Ishikawa (cell line): Measurements from ENCODE around the gene SH3BP4.
A peak's percentile ranks its signal among the peaks of the same experiment; 100 is the strongest.

ENCODE experiments used
- CEBPB ChIP-seq: IDR thresholded peaks from 2 replicates; pipeline ENCODE4 v1.6.1; 2012
- CREB1 ChIP-seq: IDR thresholded peaks from 2 replicates; pipeline ENCODE4 v1.6.1; 2012; ENCODE audit warnings: low read depth
- EGR1 ChIP-seq: IDR thresholded peaks from 2 replicates; pipeline ENCODE4 v1.6.1; 2012
- EP300 ChIP-seq: IDR thresholded peaks from 2 replicates; pipeline ENCODE4 v1.6.1; 2012; ENCODE audit warnings: borderline replicate concordance
- FOXM1 ChIP-seq: IDR thresholded peaks from 2 replicates; pipeline ENCODE4 v1.6.1; 2012; ENCODE audit warnings: low read depth, borderline replicate concordance
- MAX ChIP-seq: IDR thresholded peaks from 2 replicates; pipeline ENCODE4 v1.6.1; 2012
- NFIC ChIP-seq: IDR thresholded peaks from 2 replicates; pipeline ENCODE4 v1.6.1; 2012
- RAD21 ChIP-seq: IDR thresholded peaks from 2 replicates; pipeline ENCODE4 v1.6.1; 2012; ENCODE audit warnings: low read depth
- REST ChIP-seq: IDR thresholded peaks from 2 replicates; pipeline ENCODE4 v1.6.1; 2012; ENCODE audit warnings: low read depth, mild to moderate bottlenecking
- TAF1 ChIP-seq: IDR thresholded peaks from 2 replicates; pipeline ENCODE4 v1.6.1; 2012; ENCODE audit warnings: low read depth, mild to moderate bottlenecking
- TCF12 ChIP-seq: IDR thresholded peaks from 2 replicates; pipeline ENCODE4 v1.6.1; 2012; ENCODE audit warnings: low read depth
- TEAD4 ChIP-seq: IDR thresholded peaks from 2 replicates; pipeline ENCODE4 v1.6.1; 2012
- USF1 ChIP-seq: IDR thresholded peaks from 2 replicates; pipeline ENCODE4 v1.6.1; 2012
- YY1 ChIP-seq: IDR thresholded peaks from 2 replicates; pipeline ENCODE4 v1.6.1; 2012; ENCODE audit warnings: low read depth
- ZBTB7A ChIP-seq: IDR thresholded peaks from 2 replicates; pipeline ENCODE4 v1.6.1; 2012; ENCODE audit warnings: low read depth

SH3BP4 gene

GRCh38 chr2:234955971-234956509 lies 4.2 kb downstream of the SH3BP4 start:
- TF ChIP-seq YY1 (no peak; the same call in 1 of the 2 replicates), ZBTB7A (no peak), FOXM1 (no peak), EP300 (no peak), TEAD4 (no peak), TAF1 (no peak), EGR1 (no peak), REST (no peak), NFIC (no peak), USF1 (no peak)

- 0 out of 2 replicates have a peak, but pooled peaks have one; percentile 34 for TF ChIP-seq ZBTB7A
- no peak for TF ChIP-seq YY1
- 0 out of 2 replicates have a peak, but pooled peaks have one; percentile 4 for TF ChIP-seq USF1
- 0 out of 2 replicates have a peak, but pooled peaks have one; percentile 10 for TF ChIP-seq MAX
Observed at GRCh38 chr2:234957834-234958135, 6.0 kb downstream of the SH3BP4 start.

- TF ChIP-seq YY1: no peak
- no peak for TF ChIP-seq MAX
- no peak for TF ChIP-seq FOXM1
- no peak for TF ChIP-seq TAF1
Observed at GRCh38 chr2:234958311-234958710, 6.5 kb downstream of the SH3BP4 start.

- TF ChIP-seq ZBTB7A (no peak), REST (no peak), USF1 (no peak), YY1 (no peak), TCF12 (no peak), TEAD4 (no peak), EP300 (no peak), MAX (no peak), CREB1 (no peak), CEBPB (no peak), NFIC (no peak), RAD21 (no peak), FOXM1 (no peak), EGR1 (no peak), TAF1 (no peak)
Observed at GRCh38 chr2:234958746-234959395, 7.1 kb downstream of the SH3BP4 start.

GRCh38 chr2:234960175-234961088 lies 8.6 kb downstream of the SH3BP4 start:
- TF ChIP-seq EGR1 (no peak), REST (no peak), EP300 (peak; percentile 95), CEBPB (peak; percentile 26; the same call in 1 of the 2 replicates), NFIC (peak; percentile 80), YY1 (0 out of 2 replicates have a peak, but pooled peaks have one; percentile 45), RAD21 (0 out of 2 replicates have a peak, but pooled peaks have one; percentile 2), USF1 (peak; percentile 61), ZBTB7A (no peak), CREB1 (no peak), FOXM1 (peak; percentile 88), TEAD4 (0 out of 2 replicates have a peak, but pooled peaks have one; percentile 72), TCF12 (peak; percentile 95), TAF1 (no peak), MAX (peak; percentile 78)
